NCI-H1105 treated with DMSO at 0.1 percent for 48 hours (cell line): ENCODE results near the gene ENTPD7.
A peak's percentile ranks its signal among the peaks of the same experiment; 100 is the strongest.
"Not testable (repeated sequence)": the region's sequence is repeated elsewhere in the genome, so short reads cannot be mapped to it uniquely, and the experiment has no call there.

Experiments
- DNase-seq: peaks from one replicate; lab custom pipeline; 2025; lab: John Stamatoyannopoulos, UW

Gene ENTPD7, protein sequence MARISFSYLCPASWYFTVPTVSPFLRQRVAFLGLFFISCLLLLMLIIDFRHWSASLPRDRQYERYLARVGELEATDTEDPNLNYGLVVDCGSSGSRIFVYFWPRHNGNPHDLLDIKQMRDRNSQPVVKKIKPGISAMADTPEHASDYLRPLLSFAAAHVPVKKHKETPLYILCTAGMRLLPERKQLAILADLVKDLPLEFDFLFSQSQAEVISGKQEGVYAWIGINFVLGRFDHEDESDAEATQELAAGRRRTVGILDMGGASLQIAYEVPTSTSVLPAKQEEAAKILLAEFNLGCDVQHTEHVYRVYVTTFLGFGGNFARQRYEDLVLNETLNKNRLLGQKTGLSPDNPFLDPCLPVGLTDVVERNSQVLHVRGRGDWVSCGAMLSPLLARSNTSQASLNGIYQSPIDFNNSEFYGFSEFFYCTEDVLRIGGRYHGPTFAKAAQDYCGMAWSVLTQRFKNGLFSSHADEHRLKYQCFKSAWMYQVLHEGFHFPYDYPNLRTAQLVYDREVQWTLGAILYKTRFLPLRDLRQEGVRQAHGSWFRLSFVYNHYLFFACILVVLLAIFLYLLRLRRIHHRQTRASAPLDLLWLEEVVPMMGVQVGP

DNA sequence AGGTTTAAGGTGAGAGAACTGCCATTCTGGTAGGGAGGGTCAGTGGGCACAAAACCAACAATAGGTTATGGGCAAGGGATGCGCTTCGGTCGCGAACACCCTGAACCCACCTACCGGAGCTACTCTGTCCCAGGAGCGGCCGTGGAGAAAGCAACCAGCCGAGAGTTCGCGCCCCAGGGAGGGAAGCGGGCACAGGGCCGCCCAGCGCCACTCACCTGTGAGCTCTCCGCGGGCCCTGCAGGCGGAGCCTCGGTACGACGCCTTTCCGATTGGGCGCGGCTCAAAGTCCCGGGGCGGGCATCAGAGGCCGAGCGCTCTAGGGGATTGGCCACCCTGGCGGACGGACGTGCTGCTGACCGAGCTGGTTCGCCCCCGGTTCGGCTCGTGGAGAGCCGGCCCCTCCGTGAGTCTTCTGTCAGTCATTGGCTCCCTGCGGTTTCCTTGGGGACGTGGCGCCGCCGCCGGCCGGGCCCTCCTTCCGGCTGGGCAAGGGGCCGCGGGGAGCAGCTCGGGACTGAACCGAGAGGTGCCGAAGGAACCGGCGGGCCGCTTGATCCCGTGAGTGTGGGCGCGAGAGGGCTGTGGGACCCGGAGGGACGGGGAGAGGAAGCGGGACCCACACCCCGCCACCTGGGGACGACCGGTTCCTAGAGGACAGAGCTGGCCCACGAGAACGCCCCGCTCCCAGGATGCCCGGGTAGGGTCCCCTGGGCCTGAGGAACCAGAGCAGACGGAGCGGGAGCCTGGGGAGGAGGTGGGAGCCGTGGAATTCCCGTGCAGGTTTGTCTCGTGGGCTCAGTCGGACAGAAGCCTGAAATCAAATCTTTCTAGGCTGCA is at the start of gene ENTPD7:
Gene ENTPD7, plus strand, starts transcription at position 479 of the 837 bp plus-strand sequence. CDS start 448 bp downstream, outside the sequence.
- peak; percentile 90 for DNase-seq

- DNase-seq, result no peak
These were observed 49.1 kb upstream of the ENTPD7 start for GRCh38 chr10:99610221-99610620.

- no peak for DNase-seq
These were observed 48.0 kb upstream of the ENTPD7 start for GRCh38 chr10:99611326-99611725.

DNA sequence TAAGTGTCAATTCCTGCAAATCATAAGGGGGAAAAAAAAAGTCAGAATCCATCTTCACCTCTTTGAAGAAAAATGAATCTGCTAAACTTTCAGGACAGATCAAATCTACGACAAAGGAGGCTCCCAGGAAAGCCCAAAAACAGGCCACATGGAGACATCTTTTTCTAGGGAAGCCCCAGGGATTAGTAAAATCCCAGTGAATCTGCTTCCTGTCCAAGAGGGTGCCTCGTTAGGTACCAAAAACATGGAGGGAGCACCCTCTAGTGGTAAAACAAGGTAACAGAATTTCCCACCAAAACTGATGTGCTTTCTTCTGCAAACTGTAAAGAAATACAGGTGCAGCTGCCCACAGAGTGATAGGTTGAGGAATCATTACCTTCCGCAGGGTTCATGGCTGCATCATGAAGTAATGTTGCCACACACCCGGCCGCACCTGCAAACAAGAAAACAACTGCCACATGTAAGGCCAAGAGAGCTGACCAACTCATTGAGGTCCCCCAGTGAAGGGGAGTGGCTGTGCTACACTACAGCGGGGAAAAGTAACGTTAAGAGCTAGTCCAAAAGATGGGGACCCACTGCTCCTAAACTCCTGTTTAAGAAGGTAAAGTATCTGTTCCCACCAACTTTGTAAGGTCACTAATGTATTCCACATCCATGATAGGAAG is 47.0 kb upstream of the ENTPD7 start:
- DNase-seq, result peak; percentile 57

- DNase-seq, result no peak
These were observed 43.9 kb upstream of the ENTPD7 start for GRCh38 chr10:99615426-99615825.

DNA sequence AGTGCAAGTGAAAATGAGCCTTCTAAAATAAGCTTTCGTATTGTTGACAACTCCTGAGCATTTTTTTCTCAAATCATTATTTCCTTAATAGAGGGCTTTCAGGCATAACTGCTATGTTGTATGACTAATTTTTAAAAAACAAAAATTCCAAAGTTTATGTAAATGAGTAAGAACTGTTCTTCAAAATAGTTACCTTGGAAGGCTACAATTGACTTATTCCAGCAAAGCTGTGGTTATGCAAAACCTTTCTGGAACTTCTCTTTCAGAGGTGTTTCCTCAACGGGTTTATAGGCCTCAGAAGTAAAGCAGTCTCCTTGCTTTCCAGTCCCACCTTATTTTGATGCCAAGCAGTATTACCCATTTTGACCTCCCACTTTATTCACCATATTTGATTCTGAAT is 41.6 kb upstream of the ENTPD7 start:
- no peak for DNase-seq

DNA sequence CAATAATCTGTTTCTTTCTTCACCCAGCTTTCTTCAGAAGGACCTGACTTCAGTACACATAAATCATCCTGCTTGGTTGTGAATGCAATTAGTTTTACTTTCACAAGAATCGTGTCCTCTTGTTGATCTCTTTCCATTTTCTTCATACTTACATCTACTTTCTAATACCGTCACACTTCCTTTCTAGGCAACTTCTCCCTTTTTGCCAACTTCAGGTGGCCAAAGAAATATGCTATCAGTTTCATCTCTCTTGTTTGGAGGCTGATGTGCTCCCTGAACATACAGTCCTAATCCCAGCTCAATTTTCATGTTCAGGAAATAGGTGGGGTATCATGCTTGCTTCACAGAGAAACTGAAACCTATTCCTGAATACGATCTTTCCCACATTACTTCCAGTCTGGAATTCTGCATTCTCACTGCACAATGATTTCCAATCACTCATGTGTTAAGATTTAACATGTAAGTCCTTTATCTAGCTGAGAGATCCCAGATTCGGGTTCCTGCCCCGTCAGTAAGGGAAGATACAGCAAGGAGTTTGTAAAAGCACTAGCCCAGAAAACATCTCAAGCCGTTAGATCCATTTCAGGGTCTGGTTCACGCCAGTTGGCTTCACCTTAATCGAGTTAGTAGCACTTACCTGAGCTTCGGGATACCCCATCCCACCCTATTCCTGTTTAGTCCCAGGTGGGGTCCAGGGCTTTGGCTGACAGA is 40.1 kb upstream of the ENTPD7 start:
- DNase-seq, result no peak

DNA sequence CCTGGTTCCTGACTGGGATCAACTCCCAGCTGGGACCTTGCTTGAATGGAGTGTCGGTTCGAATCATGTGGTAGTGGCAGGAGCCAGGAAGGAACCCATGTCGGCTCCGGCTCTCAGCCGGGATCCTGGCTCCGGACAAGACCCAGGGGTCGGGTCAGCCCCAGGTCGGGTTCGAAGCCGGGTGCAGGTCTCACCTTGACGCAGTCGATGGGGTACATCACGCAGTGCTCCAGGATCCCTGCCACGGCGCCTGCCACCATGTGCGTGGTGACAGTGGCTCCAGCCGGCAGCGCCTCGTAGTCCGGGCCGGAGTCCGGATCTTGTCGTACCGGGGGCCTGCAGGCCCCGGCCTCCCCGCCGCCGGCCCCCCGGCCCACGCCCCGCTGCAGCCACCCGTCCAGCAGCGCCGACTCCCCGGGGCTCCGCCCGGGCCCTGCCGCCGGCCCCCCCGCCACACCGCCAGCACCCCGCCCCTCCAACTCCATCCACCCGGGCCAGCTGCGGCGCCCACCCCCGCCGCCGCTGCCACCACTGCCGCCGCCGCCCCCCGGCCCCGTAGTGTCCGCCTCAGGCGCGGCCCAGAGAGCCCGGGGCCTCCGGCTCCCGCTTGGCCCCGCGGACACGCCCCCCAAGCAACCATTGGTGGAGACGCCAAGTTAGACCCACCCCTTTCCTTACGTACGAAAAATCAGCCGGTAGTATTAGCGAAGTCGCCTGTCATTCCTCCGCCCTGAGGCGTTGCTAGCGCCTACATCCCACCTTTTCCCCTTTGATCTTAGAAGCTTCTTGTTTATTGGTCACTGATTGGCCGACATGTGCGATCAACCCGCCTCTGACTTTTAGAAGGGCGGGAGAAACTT is 39.2 kb upstream of the ENTPD7 start, which contains the start of gene SLC25A28:
Gene SLC25A28, minus strand, starts transcription at position 589 of the 860 bp plus-strand sequence. Its CDS starts 104 bp downstream, at position 485.
- peak; percentile 98 for DNase-seq

DNA sequence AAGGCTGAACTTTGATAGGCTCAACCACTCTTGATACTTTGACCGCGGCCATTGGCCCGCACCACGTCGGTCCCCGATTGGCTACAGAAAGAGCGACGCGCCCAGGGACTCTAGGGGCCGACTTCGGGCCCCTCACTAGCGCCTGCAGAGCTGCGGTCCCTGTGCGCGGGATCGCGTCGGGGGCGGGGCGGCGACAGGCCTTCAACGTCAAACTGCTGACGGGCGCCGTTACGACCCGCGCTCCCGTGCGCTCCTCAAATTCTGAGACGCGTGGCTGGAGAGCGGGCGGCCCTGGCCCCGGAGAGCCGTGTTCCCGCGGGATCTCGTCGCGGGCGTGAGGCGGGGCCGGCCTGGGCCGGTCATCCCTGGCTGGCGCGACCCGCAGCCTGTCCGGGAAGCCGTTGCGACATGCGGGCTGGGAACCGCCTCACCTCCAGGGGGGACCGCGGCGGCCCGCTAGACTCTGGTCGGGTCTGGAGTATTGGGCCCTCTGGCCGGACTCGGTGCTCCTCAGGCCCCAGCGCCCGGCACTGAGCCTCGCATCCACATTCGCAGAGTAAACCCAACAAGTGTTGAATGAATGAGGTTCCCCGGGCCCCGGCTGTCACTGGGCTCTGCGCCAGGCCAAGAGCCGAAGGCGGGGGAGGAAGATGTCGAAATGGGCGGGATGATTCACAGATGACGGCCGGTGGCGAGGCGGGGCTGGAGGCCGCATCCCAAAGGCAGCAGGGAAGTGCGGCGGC is 38.4 kb upstream of the ENTPD7 start:
- DNase-seq, result peak; percentile 65

DNA sequence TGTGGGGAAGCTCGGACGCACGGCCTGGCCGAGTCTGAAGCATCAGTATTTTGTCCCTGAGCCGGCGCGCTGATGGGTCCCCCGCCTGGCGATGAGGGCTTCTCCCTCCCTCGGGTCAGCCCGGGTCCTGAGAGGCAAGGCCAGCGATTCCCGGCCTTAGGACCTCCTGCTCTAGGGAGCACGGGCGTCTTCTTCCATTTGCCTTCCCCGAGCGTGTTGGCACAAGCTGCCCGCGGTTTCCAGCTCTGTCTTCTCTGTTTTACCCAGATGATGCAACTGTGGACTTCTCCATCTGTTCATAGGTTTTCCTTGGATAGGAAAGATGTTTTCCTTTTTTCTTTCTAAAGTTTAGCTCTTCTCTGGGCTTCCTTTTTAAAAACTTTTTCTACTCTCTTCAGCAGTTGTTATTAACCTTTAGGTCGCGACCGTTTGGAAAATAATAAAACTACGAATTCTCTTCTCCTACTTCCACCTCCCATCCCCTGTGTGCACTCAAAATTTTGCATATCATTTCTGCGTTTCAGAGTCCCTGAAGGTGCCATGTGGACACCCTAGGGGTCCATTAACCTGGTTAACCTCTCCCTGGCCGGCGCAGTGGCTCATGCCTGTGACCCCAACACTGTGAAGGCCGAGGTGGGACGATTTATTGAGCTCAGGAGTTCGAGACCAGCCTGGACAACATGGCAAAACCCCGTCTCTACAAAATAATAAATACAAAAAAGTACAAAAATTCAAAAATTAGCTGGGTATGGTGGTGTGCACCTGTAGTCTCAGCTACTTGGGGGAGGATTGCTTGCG is 37.7 kb upstream of the ENTPD7 start:
- peak; percentile 47 for DNase-seq

GRCh38 chr10:99623919-99624318 is 35.4 kb upstream of the ENTPD7 start:
- DNase-seq, result no peak

DNA sequence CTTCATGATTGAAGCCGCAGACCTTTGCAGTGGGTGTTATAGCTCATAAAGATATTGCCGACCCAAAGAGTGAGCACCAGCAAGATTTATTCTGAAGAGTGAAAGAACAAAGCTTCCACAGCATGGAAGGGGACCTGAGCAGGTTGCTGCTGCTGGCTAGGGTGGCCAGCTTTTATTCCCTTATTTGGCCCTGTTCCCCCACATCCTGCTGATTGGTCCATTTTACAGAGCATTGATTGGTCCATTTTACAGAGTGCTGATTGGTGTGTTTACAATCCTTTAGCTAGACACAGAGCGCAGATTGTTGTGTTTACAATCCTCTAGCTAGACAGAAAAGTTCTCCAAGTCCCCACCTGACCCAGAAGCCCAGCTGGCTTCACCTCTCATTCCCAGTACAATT is 34.2 kb upstream of the ENTPD7 start:
- not testable (repeated sequence) for DNase-seq

GRCh38 chr10:99628923-99629624 is 30.2 kb upstream of the ENTPD7 start:
- no peak for DNase-seq

DNA sequence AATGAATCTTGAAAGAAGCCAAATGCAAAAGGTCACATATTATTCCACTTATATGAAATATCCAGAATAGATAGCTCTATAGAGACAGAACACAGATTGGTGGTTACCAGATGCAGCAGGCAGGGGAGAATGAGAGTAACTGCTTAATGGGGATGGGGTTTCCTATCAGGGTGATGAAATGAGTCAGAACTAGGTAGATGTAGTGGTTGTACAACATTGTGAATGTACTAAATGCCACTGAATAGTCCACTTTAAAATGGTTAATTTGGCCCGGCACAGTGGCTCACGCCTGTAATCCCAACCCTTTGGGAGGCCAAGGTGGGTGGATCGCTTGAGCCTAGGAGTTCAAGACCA is 29.7 kb upstream of the ENTPD7 start:
- DNase-seq, result no peak

DNA sequence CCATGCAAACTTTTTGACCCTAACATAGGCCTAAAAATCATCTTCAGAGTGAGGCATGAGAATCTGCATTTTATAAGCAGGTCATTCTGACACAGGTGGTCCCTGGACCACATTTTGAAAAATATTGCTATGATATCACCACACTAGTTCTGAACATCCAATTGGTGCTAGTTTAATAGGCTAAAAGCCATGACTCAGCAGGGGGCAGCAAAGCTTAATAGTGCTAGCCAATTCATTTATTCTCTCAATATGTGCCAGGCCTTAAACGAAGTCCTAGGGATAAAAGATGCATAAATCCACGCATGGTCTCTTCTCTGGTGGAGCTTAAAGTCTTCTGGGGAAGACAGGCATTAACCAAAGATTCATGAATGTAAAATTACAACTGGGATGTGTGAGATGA is 28.9 kb upstream of the ENTPD7 start:
- DNase-seq, result peak; percentile 7

GRCh38 chr10:99630991-99631390 is 28.3 kb upstream of the ENTPD7 start:
- DNase-seq, result no peak

- no peak for DNase-seq
These were observed 27.8 kb upstream of the ENTPD7 start for GRCh38 chr10:99631496-99631895.

- DNase-seq, result no peak
These were observed 25.5 kb upstream of the ENTPD7 start for GRCh38 chr10:99633832-99634231.
